Right forelimb (tissue), 1 donor: ENCODE data around the gene TDRD9.

ENCODE experiments used
- DNase-seq: peaks from one replicate; pipeline ENCODE4 v3.0.0-alpha.2; 2018

The TDRD9 gene

GRCh38 chr14:104034976-104035699 lies 106.9 kb downstream of the TDRD9 start:
- DNase-seq, result no peak

- no peak for DNase-seq
These were observed 108.0 kb downstream of the TDRD9 start for GRCh38 chr14:104036212-104036611.

- DNase-seq, result no peak
These were observed 108.8 kb downstream of the TDRD9 start for GRCh38 chr14:104037074-104037473.

- DNase-seq, result no peak
These were observed 109.6 kb downstream of the TDRD9 start for GRCh38 chr14:104037903-104038302.

- no peak for DNase-seq
These were observed 111.0 kb downstream of the TDRD9 start for GRCh38 chr14:104039214-104039613.

GRCh38 chr14:104040539-104040938 lies 112.3 kb downstream of the TDRD9 start:
- no peak for DNase-seq

GRCh38 chr14:104041430-104042104 lies 113.3 kb downstream of the TDRD9 start:
- no peak for DNase-seq

GRCh38 chr14:104044016-104044415 lies 115.8 kb downstream of the TDRD9 start:
- DNase-seq, result no peak

GRCh38 chr14:104047761-104048160 lies 119.5 kb downstream of the TDRD9 start:
- no peak for DNase-seq

- no peak for DNase-seq
These were observed 120.7 kb downstream of the TDRD9 start for GRCh38 chr14:104048758-104049507.

- no peak for DNase-seq
These were observed 121.5 kb downstream of the TDRD9 start for GRCh38 chr14:104049576-104050240.

GRCh38 chr14:104051092-104051813 lies 123.0 kb downstream of the TDRD9 start:
- DNase-seq, result no peak

GRCh38 chr14:104054222-104054905 lies 126.1 kb downstream of the TDRD9 start:
- no peak for DNase-seq

- no peak for DNase-seq
These were observed 134.0 kb downstream of the TDRD9 start for GRCh38 chr14:104062281-104062680.

GRCh38 chr14:104064003-104064402 lies 135.7 kb downstream of the TDRD9 start:
- DNase-seq, result no peak

GRCh38 chr14:104066279-104066678 lies 138.0 kb downstream of the TDRD9 start:
- no peak for DNase-seq

GRCh38 chr14:104066719-104067295 lies 138.6 kb downstream of the TDRD9 start:
- DNase-seq, result no peak

GRCh38 chr14:104069541-104069940 lies 141.3 kb downstream of the TDRD9 start:
- no peak for DNase-seq

GRCh38 chr14:104072586-104072985 lies 144.3 kb downstream of the TDRD9 start:
- no peak for DNase-seq

GRCh38 chr14:104073764-104074163 lies 145.5 kb downstream of the TDRD9 start:
- DNase-seq, result no peak

- no peak for DNase-seq
These were observed 147.4 kb downstream of the TDRD9 start for GRCh38 chr14:104075530-104076151.
